ENCODE measurements around the gene TSPAN18.

- TF ChIP-seq EZH2phosphoT487 (IDR thresholded peaks at IDR 0.05; ENCODE audit: low read depth) (no peak), CTCF (IDR thresholded peaks at IDR 0.05; ENCODE audit: low read depth, low read length) (no peak)
Measured at GRCh38 chr11:44969651-44970252, 243.0 kb downstream of the TSPAN18 start.

Measured in OCI-LY3 (cell line).